GM12878 (cell line): ENCODE measurements around the gene DYDC1.

Experiments used
- BACH1 ChIP-seq: fragments of 450-650 bp; IDR thresholded peaks from 2 replicates; pipeline ENCODE4 v1.6.1; 2017; ENCODE audit warnings: mild to moderate bottlenecking, borderline replicate concordance
- NFIC ChIP-seq: IDR thresholded peaks from 2 replicates; pipeline ENCODE4 v1.6.1; 2012; ENCODE audit warnings: low read depth, mild to moderate bottlenecking, inconsistent platforms, low read length, moderate library complexity
- PAX5 ChIP-seq: IDR thresholded peaks from 2 replicates; pipeline ENCODE4 v1.6.1; 2011; ENCODE audit warnings: low read depth, low read length, borderline replicate concordance

DNA sequence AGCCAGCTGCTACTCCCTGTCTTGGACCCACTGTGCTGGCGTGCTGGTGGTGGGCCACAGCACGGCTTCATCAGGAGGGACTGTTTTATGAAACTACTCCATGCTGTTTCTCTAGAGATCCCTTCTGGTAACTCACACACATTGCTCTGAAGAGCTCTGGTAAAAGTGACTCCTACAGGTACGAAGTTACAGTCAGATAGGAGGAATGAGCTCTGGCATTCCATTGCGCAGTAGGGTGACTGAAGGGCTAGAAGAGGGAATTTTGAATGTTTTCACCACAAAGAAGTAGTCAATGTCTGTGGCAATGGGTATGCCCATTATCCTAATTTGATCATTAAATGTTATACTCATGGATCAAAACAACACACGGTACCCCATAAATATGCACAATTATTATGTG lies 67.7 kb downstream of the DYDC1 start:
- TF ChIP-seq PAX5 (no peak), NFIC (no peak), BACH1 (no peak)
